GM12865 (cell line): ENCODE data around the gene PROCA1.

Experiments
- DNase-seq: peaks from one replicate; pipeline ENCODE4 v3.0.0; 2010; ENCODE audit warnings: low read depth
- H3K4me3 ChIP-seq: 2 replicates; pipeline ENCODE4 v1.5.1; 2011; ENCODE audit warnings: mild to moderate bottlenecking, low read depth, low read length, control low read depth
- TF ChIP-seq, protein P1 (sequence below): IDR thresholded peaks from 2 replicates; pipeline ENCODE4 v1.5.1; 2011; ENCODE audit warnings: low read length, control low read depth, low read depth, inconsistent platforms; ENCODE audit not compliant: insufficient read depth; ENCODE audit errors: missing control alignments

The PROCA1 gene

DNA sequence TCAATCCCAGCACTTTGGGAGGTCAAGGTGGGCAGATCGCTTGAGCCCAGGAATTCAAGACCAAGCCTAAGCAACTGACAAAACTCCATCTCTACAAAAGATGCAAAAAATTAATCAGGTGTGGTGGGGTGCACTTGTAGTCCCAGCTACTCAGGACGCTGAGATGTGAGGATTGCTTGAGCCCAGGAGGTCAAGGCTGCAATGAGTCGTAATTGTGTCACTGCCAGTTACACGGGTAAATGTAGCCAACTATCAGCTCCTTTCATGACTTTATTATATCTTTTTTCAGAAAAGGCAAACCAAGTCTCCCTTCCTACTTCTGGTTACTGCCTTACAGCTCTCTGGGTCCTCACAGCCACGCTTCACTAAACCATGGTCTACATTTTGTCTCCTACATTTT lies 53.9 kb downstream of the PROCA1 start:
- no peak for DNase-seq
- H3K4me3 ChIP-seq: no peak overlapping the region
- TF ChIP-seq, protein P1, sequence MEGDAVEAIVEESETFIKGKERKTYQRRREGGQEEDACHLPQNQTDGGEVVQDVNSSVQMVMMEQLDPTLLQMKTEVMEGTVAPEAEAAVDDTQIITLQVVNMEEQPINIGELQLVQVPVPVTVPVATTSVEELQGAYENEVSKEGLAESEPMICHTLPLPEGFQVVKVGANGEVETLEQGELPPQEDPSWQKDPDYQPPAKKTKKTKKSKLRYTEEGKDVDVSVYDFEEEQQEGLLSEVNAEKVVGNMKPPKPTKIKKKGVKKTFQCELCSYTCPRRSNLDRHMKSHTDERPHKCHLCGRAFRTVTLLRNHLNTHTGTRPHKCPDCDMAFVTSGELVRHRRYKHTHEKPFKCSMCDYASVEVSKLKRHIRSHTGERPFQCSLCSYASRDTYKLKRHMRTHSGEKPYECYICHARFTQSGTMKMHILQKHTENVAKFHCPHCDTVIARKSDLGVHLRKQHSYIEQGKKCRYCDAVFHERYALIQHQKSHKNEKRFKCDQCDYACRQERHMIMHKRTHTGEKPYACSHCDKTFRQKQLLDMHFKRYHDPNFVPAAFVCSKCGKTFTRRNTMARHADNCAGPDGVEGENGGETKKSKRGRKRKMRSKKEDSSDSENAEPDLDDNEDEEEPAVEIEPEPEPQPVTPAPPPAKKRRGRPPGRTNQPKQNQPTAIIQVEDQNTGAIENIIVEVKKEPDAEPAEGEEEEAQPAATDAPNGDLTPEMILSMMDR: no peak

DNA sequence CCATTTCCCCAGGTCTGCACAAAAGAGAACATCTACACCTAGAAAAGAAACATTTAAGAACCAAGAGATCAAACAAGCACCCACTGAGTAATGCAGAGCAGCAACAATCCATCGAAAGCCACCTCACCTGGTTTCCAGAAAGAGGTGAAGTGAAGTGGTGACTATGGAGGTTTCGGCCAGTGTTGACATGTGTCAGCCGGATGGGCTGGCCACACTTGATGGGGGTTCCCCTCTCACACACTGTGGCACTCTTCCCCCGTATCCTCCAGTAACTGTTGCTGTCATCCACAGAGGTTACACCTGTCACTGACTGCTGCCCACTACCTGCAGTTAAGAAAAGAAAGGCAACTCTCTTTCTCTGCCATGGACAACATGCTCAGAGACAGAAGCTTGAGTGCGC lies 56.5 kb downstream of the PROCA1 start:
- no peak overlapping the region for H3K4me3 ChIP-seq
- TF ChIP-seq, protein P1: no peak
- DNase-seq: no peak
